SKM-1 (cell line): ENCODE results near the gene CHST12.
"Not testable (repeated sequence)": the region's sequence is repeated elsewhere in the genome, so short reads cannot be mapped to it uniquely, and the experiment has no call there.

ENCODE experiments used
- DNase-seq: peaks from one replicate; lab custom pipeline; 2025; ENCODE audit not compliant: unreplicated experiment; lab: John Stamatoyannopoulos, UW

The CHST12 gene

DNA sequence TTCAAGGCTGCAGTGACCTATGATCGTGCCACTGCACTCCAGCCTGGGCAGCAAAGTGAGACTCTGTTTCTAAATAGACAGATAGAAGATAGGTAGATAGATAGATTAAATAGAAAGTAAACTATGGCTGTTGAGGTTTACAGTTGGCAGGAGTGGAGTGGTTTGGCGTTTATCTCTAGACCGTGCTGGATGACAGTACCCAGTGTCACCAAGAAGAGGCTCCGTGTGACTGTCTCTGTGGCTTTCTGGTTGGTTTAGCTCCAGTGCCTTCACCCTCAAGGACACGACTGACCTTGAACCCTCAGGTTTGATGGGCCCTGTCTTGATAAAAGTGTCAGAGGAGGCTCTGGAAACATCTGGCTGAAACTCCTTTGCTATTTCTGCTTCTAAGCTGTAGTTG lies 31.7 kb downstream of the CHST12 start:
- DNase-seq, result no peak

- no peak for DNase-seq
Measured at GRCh38 chr7:2436341-2437104, 33.1 kb downstream of the CHST12 start.

DNA sequence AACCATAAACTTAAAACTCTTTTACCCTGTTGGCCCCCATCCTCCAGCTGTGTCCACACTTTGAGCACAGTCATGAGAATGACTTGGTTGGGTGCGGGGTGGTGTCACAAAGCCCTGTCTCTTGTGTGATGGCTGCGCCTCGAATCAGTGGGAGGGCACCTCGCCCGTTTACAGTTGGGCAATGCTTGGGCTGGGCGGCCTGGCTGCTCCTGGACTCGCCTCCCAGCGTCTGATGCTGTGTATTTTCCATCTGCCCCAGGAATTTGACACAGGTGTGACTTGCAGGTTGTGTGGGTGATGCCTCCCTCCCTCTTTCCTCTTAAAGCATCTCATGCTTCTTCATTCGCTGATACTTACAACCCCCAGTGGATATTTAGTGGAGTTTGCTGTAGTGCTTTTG lies 33.7 kb downstream of the CHST12 start:
- DNase-seq, result no peak

- DNase-seq, result no peak
Measured at GRCh38 chr7:2437537-2438148, 34.2 kb downstream of the CHST12 start.

GRCh38 chr7:2438186-2438585 lies 34.8 kb downstream of the CHST12 start:
- no peak for DNase-seq

GRCh38 chr7:2438775-2439174 lies 35.4 kb downstream of the CHST12 start:
- DNase-seq, result no peak

DNA sequence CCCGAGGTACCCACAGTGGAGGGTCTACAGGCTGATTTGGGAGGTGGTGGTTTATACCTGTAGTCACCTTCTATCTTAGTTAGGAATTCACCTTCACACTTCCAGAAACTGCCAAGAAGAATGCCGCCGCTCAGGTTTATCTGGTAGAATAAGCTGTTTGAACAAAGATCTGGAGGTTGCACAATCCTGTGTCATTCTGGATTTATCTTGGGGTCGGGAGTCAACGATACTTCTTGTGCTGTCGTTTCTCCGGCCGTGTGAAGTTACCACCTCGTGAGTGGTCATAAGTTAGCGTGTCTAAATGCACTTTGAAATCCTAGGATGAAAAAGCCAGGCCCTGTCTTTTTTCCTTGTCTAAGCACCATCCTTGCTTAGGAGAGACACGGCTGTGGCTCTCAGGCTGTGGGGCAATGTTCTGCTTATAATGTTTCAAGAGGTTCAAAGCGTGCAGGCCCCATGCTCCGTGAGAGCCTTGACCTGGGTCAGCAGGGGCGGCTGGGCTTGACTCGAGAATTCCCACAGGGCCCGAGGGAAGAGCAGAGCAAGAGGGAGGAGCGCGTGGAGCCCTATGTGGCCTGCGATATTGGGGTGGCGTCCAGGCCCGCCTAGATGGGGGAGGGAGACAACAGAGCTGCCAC lies 37.3 kb downstream of the CHST12 start:
- no peak for DNase-seq

DNA sequence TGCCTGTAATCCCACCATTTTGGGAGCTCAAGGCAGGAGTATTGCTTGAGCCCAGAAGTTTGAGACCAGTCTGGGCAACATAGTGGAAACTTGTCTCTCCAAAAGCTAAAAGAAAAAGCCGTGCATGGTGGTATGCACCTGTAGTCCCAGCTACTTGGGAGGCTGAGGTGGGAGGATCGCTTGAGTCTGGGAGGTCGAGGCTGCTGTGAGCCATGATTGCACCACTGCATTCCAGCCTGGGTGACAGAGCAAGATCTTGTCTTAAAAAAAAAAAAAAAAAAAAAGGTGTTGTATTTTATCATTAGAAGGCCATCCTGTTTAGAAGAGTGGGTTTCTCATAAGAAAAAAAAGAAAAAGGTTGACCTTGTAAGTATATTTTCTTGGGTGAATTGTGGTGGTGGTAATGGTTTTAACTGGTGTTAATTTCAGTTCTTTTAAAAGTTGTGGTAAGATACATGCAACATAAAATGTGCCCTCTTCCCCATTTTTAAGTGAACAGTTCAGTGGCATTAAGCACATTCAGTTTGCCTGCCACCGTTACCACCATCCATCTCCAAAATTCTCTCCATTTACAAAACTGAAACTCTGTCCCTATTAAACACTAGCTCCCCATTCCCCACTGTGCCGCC lies 38.1 kb downstream of the CHST12 start:
- DNase-seq, result no peak

DNA sequence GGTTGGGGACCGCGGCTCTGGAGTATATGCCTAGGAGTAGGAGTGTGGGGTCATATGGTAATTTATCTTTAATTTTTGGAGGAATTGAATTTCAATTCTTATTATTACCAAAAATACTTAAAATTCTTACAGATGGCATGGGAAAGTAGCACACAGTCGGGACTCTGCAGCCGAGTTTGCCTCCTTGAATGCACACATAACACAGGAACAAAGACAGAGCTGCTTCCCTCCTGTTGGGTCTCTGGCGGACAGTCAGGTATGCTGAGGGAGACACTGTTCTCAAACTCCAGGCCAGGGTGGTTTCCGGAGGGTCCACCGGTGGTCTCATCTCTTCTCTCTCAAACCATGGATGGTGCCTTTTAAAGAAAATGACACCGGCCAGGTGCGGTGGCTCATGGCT lies 40.1 kb downstream of the CHST12 start:
- no peak for DNase-seq

DNA sequence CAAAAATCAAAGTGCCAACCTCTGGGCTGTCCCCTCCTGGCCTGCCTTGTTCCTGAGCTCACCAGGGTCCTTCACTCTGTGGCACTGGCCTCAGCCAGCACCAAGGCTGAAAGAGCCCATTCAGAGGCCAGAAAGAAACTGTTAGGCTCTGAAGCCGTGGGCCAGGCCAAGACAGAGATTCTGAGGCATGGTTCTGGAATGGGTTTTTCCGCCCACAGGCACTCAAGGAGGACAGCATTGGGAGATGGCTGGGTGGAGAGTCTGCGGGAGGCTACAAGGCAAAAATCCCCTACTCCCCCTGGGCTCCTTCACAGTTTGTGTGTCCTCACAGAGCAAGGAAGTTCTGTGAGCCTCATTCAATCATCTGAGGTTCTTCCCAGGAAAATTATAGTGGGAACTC lies 41.1 kb downstream of the CHST12 start:
- no peak for DNase-seq

DNA sequence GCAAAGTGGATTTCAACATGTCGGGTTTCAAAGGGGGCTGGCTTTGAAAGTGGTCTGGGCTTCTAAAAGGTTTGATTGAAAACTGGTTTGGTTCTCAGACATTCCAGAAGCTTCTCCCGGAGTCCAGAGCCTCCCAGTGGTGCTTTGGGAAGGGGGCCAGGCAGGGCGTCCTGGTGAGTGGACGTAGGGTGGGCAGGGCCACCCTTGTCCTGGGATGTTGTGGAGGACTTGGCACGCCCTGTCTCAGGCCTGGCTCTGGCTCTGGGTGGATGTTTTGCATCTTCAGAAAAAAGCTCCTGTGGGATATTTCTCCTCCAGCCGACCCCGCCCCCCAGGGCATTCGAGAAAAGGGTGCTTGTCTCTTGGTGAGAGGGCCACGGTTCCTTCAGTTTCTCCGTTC lies 41.6 kb downstream of the CHST12 start:
- DNase-seq, result no peak

- DNase-seq, result no peak
Measured at GRCh38 chr7:2445898-2446555, 42.6 kb downstream of the CHST12 start.

DNA sequence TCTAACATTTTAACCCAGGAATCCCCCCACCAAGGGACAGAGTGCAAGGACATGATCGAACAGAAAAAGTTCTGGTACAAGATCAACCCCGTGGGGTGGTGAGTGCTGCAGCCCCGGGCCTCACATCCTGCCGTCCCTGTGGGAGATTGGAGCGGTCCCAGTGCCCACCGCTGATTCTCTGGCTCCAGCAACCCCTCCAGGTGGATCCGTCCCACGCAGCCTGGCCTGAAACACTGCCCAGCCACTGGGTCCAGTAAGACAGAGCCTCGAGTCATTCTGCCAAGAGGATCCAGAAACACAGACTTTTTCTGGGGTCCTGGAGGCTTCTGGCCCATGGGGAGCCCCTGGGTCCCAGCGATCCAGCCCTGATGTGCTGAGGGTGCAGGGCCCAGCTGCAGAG lies 43.3 kb downstream of the CHST12 start:
- DNase-seq, result no peak

- DNase-seq, result no peak
Measured at GRCh38 chr7:2450198-2451107, 47.0 kb downstream of the CHST12 start.

GRCh38 chr7:2451171-2452073 lies 48.0 kb downstream of the CHST12 start:
- peak; percentile 44 for DNase-seq

- DNase-seq, result peak; percentile 12
Measured at GRCh38 chr7:2452074-2452507, 48.7 kb downstream of the CHST12 start.

DNA sequence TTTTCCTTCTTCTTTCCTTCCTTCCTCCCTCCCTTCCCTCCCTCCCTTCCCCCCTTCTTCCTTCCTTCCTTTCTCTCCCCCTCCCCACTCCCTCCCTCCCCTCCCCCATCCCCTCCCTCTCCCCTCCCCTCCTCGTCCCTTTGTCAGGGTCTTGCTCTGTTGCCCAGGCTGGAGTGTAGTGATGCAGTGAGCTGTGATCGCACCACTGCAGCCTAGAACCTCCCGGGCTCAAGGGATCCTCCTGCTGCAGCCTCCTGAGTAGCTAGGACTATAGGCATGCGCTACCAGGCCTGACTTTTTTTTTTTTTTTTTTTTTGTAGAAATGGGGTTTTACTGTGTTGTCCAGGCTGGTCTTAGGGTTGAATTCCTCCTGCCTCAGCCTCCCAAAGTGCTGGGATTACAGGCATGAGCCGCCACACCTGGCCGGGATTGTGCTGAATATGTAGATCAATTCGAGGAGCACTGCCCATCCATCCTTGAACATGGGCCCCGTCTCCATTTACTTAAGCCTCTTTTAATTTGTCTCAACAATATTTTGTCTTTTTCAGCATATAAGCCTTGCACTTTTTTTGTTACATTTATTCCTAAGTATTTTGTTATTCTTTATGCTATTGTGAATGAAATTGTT lies 49.3 kb downstream of the CHST12 start:
- no peak for DNase-seq

DNA sequence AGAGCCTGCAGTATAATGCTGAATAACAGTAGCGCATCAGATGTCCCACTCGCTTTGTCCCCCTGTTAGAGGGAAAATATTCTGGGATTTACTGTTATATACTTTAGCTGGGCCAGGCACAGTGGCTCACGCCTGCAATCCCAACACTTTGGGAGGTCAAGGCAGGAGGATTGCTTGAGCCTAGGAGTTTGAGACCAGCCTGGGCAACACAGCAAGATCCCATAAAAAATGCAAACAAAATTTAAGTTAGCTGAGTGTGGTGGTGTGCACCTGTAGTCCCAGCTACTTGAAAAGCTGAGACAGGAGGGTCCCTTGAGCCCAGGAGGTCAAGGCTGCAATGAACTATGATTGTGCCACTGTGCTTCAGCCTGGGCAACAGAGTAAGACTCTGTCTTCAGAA lies 50.4 kb downstream of the CHST12 start:
- not testable (repeated sequence) for DNase-seq

- DNase-seq, result no peak
Measured at GRCh38 chr7:2459674-2460073, 56.3 kb downstream of the CHST12 start.
